GM19328 (cell line): Measurements from ENCODE around the gene LGALS3.
"Not testable (repeated sequence)": the region's sequence is repeated elsewhere in the genome, so short reads cannot be mapped to it uniquely, and the experiment has no call there.

Experiments used
- ATAC-seq: cut with Tn5 transposase; IDR thresholded peaks from one replicate; pipeline ENCODE4 v1.9.1; 2021; ENCODE audit warnings: mild to moderate bottlenecking, moderate library complexity; ENCODE audit not compliant: unreplicated experiment

LGALS3 gene

DNA sequence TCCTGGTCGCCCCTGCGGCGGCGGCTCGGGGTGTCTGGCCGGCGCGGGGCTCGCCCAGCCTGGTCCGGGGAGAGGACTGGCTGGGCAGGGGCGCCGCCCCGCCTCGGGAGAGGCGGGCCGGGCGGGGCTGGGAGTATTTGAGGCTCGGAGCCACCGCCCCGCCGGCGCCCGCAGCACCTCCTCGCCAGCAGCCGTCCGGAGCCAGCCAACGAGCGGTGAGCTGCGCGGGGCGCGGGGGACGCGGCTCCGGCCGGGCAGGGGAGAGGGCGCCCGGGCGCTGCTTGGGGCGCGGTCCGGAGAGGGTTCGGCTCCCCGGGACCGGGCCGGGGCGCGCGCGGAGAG lies at the start of gene LGALS3:
LGALS3 (plus strand) TSS at position 167 of the 342 bp plus-strand sequence. CDS start 8,122 bp downstream, outside the sequence.
- peak; percentile 71 for ATAC-seq

DNA sequence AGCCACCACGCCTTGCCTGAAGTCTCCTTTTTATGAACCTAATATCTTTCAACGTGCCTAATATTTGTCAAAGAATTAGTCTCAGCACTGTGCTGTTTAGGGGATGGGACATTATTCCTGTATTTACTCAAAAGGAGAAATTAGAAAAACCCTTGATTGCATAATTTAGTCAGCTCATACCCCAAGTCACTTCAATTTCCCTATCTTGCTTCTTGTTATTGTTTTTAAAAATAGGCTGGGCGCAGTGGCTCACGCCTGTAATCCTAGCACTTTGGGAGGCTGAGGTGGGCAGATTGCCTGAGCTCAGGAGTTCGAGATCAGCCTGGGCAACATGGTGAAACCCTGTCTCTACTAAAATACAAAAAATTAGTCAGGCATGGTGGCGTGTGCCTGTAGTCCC lies 49.1 kb upstream of the LGALS3 start:
- ATAC-seq, result not testable (repeated sequence)

DNA sequence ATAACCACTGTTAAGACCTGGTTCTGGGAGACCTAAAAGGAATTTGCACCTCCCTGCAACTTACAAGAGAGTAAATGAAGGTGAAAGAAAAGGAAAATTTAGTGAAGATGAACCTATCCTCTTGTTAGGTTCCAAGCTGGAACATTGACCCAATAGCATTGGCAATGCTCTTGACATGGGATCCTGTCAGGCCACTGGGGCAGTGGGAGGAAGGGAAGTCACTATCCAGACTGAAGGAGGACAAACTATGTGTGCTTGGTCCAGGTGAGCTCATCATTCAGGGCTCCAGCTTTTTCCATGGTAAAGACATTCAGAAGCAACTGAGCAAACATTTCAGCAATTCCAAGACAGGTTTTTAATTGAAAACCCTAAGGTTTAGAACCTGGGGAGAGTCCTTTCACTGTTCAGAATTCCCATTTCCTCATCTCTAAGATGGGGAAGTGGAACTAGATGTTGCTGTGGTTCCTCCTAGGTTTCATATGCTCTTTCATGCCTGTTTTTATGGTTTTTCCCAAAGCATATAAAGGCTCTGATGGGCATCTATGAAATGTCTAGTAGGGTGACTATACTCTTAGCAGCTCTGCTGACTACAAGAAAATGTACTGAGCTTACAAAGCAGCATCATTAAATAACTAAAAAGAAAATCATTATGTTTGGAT lies 44.5 kb upstream of the LGALS3 start:
- ATAC-seq, result no peak

DNA sequence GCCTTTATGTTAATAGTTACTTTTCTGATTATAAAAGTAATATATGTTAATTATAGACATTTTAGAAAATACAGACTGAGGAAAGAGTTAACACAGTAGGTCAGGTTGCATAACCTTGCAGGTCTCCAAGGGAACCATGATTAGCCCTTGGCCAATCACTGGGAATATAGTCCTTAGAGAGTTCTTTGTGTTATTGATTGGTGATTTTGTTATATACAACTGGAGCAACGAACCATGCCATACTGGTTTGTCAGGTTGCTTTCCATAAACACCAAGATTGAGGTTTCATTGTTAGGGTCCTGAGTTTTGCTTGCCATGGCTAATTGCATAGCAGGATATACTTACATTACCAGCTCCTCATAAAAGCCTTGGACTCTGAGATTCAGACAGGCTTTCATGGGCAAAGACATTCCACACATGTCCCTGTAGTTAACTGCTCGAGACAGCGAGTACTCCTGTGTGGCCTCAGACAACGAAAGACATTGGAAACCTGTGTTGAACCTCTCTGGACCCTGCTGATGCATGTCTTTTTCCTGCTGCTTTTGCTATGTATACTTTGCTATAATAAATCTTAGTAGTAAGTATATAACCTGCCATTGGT lies 43.9 kb upstream of the LGALS3 start:
- no peak for ATAC-seq

DNA sequence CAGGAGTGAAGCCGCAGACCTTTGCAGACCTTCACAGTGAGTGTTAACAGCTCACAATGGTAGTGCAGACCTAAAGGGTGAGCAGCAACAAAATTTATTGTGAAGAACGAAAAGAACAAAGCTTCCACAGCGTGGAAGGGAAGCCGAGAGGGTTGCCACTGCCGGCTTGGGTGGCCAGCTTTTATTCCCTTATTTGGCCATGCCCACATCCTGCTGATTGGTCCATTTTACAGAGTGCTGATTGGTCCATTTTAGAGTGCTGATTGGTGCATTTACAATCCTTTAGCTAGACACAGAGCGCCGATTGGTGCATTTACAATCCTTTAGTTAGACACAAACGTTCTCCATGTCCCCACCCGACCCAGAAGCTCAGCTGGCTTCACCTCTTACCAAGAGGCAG lies 42.1 kb upstream of the LGALS3 start:
- no peak for ATAC-seq

DNA sequence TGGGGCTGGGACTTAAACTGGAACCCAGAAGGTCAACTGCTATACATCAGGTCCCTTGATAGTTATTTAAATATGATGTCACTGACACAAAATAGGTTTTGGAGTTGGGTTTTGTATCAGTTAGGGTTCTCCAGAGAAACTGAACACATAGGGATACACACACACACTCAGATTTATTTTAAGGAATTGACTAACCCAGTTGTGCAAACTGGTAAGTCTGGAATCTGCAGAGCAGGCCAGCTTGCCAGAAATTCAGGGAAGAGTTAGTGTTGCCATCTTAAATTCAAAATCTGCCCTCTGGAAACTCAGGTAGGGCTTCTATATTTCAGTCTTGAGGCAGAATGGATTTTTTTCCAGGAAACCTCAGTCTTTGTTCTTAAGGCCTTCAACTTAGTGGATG lies 40.7 kb upstream of the LGALS3 start:
- ATAC-seq, result no peak

DNA sequence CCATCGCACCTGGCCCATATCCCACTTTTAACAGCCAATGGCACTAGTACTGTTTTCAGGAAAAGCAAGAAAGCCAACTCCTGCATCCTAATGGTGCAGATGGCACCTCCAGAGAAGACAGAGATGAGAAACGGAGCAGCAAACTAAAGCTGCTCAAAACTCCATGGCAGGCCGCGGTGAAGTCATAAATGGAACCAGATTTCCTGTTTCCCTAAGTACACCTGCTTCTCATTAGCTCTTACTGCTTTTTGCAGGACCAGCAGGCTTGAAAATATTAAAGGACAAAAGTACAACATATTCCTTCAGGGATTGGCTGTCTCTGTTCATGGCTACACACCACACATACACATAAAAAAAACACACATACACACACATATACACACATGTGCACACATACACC lies 36.7 kb upstream of the LGALS3 start:
- ATAC-seq, result no peak

DNA sequence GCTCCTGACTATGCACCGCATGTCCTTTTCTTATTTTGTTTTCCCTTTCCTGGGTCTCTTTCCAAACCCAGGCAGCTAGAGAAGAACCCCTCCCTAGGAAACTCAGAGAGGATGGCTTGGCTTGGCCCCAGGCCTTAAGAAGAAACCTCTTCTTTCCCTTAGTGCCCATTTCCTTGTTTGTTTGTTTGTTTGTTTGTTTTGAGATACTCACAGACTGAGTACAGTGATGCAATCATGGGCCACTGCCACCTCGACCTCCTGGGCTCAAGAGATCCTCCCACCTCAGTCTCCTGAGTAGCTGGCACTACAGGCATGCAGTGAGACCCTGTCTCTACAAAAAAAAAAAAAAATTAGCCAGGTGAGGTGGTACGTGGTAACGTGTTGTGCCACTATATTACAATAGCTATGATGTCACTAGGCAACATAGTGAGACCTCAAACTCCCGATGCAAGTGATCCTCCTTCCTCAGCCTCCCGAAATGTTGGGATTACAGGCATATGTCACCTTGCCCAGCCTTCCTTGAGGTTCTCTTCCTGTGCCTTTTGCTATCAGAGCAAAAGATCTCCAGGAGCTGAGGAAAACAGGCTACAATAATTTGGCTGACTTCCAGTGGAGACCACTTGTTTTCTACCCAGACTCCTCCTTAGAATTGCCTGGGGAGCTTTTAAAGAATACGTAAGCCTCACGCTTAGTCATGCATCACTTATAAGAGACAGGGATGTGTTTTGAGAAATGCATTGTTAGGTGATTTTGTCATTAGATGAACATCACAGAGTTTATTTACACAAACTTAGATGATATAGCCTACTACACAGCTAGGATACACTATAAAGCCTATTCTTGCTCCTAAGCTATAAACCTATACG lies 34.5 kb upstream of the LGALS3 start:
- no peak for ATAC-seq

DNA sequence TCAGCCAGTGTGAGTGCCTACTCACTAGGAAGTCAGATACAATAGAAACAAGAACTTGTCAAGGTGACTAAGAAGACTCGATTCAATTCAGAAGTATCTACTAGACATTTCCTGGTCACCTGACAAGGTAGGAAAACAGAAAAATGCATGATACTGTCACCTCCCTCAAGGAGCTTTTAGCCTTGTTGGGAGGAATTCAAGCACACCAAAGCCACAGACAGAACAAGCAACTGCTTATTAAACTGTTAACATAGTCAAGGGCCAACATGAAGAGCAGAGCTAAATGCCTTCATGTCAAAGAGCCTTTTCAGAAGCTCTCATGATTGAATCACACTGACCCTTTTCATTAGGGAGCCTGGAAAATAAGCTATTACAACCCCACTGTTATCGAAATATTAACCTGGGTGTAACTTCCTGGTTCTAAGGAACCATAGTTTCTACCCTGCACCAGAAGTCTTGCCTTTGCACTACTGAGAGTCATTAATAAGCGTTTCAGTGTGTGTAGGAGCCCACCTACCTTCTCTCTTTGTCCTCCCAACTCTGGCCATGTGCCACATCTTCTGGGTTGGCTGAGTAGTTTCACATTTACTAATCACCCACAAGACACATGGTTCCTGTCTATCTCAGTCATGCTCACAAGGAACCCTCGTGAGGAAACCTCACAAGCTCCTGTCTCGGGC lies 31.0 kb upstream of the LGALS3 start:
- ATAC-seq, result peak; percentile 67

DNA sequence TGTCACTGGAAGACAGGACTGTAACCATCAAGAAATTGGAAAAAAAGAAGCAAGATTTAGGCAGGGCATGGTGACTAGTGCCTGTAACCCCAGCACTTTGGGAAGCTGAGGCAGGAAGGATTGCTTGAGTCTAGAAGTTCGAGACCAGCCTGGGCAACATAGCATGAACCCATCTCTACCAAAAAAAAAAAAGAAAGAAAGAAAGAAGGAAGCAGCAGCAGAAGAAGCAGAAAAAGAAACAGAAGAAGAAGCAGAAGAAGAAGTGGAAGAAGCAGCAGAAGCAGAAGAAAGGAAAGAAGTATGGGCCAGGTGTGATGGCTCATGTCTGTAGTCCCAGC lies 30.5 kb upstream of the LGALS3 start:
- no peak for ATAC-seq

DNA sequence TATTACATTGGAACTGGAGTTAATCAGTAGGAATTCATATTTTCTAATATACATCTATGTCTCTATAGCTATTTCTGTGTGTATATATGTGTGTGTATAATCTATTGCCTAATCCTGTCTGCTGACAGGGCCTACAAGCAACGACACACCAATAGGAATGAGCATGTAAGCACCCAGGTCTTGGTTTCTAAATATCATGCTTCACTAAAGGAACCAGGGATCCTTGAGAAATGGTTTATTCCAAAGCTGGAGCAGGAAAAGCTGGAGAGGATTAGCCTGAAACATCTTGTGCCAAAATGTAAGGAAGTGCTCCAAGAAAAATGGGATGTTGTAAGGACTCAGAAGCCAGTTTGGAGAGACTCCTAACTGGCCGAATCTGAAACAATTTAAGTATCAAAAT lies 29.3 kb upstream of the LGALS3 start:
- no peak for ATAC-seq

DNA sequence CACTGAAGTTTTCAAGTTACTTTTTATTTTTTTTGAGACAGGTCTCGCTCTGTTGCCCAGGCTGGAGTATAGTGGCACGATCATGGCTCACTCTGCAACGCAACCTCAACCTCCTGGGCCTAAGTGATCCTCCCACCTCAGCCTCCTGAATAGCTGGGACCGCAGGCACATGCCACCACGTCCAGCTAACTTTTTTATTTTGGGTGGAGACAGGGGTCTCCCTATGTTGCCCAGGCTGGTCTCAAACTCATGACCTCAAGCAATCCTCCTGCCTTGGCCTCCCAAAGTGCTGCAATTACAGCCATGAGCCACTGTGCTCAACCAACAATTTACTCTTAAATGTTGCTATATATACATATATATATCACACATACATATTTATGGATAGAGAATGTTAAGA lies 27.4 kb upstream of the LGALS3 start:
- ATAC-seq, result no peak

DNA sequence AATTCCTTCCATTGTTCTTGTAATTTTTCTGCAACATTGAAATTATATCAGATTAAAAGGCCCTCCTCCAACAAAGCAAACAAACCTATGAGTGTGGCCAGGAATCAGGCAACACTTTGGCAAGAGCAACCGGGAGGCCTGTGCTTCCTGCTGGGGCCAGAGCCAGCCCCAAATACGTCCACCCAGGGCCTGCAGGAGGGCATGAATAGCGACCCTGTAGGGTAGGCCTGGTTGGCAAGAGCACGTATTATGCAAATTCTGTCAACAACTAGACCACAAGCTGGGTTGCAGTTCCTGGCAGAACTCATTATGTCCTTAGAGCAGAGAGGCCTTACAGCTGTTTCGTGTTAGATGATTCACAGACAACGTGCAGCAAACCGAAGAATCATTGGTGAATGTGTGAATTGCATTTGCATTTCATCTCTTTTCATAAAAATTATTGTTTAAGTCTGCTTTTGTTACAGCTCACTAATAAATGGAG lies 26.9 kb upstream of the LGALS3 start:
- ATAC-seq, result peak; percentile 65

DNA sequence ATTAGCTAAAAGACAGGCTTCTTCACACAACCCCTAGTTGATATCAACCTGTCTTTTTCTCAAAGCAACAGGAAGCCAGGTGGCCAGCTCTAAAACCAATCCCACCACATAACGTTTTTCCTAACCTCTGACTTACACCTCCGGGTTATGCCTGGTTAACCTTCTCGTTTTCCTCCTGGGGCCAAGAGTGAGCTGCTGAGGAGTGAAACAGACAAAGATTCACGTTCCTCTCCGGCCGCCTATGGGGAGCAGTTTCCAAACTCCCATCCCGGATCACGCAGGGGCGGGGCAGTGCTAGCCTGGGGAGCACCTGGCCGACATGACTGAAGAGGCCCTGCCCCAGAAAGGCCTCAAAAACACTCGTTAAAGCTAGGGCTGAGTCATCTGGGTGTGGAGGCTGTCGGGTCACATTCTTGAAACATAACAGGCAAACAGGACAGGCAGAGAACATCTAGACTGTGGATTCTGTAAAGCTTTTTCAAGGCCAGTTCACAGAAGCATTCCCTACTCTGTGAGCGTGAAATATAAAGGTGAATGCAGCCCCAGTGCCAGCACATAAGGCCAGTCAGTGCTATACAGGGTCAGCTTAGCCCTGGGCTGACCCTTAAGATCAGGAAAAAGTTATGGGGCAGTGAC lies 25.9 kb upstream of the LGALS3 start:
- no peak for ATAC-seq

DNA sequence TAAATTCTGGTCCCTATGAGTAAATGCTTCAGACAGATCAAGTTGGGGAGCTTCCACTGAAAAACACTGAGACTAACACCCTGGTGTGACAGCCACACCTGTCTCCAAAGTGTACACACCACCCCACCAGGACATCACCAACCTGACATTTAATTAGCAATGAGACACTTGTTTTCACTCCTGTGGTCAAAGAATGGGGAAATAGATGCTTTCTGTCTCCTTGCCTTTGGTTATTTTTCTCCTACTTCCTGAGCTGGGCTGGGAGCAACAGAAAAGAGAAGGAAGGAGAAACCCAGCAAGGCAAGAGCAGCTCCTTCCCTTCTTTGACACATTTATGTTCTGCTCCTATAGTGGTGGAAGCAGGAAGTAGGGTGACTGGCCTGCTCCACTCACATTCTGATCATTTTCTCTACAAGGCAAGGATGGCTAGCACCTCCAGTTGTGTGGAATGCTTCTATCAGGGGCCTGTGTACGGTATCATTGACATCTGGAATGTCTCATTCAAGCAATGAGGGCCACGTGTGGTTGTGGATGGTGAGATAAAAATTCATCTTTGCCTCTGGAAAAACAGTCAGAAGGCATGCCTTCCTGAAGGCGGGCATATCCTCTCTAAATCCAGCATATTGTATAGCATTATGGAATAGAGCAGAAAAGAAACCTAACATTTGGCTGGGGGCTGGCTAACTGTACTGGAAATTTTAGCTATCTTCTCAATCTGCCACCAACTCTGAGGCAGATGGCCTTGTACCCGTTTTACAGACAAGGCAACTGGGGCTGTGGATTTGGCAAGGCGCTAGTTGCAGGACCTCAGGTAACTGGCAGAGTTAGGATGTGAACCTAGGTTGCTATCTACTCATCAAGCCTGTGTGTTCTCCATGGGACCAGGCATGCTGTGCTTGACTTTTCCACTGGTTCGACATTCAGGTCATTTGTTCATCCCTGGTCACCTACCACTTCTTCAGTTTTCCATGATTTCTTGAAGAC lies 24.8 kb upstream of the LGALS3 start:
- ATAC-seq, result no peak

DNA sequence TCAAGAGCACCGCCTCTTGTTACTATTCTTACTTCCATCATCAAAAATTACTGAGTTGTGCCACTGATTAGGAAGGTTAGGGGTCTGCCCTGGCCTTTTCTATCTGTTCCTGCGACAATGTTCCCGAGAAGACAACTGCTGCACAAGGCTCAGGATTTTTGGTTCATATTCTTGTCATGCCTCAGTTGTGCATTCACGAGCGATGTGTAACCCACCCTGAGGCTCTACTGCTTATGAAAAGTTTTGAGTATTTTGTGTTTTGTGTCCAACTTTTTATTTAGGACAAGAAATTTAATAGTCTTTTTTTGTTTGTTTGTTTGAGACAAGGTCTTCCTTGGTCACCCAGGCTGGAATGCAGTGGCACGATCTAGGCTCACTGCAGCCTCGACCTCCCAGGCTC lies 23.1 kb upstream of the LGALS3 start:
- no peak for ATAC-seq

DNA sequence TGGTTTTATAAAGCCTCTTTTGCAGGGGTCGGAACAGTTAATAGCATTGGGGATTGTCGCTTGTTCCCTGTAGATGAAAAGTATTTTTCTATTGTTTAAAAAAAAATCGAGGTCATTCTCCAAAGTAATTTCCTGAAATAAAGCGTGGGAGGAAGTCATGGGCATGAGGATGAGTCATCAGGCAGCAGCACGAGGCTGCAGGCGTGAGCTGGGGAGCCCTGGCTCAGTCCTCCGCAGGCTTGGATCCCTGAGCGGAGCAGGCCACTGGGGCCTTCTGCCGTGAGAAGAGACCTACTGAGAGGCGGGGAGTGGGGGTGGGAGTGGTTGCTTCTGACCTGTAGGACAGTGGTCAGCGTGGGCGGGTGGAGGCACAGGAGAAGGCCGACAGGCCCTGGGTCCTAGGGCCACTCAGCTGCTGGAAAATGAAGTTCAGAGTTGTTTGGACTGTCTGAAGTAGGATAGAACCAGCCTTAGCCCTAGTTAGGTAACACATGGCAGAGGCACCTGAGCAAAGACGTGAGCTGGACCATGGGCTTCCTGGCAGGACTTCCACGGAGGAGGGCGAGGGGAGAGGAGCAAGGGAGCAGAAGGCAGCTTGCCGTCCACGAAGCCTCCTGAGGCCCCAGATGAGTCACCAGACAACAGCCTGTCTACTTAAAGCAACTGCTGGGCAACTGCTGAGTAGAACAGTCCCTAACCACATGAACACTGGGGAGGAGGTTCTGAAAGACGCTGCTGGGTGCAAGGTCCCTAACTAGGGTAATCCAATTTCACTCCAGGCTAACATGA lies 21.1 kb upstream of the LGALS3 start:
- ATAC-seq, result no peak

DNA sequence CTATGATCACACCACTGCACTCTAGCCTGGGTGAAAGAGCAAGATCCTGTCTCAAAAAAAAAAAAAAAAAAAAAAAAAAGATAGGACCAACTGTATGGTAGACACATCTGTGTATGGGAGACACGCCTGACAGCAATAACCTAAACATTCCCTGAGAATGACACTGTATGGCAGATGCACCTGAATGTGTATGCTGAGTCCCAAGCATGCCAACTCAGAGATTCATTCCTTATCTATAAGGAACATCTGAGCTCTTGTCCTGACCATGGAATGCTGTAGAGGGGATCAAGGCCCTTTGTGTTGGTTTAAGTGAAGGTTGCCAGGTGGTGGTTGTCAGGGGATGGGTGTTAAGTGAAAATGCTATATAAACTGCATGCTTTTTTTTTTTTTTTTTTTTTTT lies 19.2 kb upstream of the LGALS3 start:
- no peak for ATAC-seq

DNA sequence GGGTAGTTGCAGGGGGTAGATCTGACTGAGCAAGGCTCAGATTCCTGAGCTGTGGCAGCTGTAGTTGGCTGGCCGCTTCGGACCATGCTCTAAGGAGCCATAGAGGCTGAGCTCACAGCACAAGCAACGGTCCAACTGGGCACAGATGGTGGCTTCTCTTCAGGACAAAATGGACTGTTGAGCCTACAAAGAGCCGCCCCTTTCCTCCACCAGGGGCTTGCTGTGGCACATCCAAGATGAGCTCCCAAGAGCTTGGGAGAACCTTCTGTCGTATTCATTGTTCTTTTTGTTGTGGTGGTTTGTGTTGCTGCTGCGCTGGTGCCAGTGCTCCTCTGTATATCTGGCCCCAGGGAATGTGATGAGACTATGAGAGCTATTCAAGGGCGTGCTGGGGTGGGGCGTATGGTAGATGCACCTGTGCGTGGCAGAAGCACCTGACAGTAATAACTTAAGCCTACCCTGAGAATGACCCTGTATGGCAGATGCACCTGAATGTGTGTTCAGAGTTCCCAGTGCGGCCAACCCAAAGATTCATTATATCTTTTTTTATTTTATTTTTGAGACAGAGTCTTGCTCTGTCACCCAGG lies 17.8 kb upstream of the LGALS3 start:
- ATAC-seq, result no peak
